Motor neuron (in vitro differentiated cells): Measurements from ENCODE around the gene CXorf58. TPM values are rescaled to one million over a fixed set of nuclear protein-coding genes. Genes with fewer than 3 reads are reported as not detected.

Experiments
- ATAC-seq, 8 experiments: fragments of 200-7000 bp; cut with Tn5 transposase; replicated peaks in 6 of 8; 2 replicates each; pipeline ENCODE4 v1.8.0; 2021; ENCODE audit warnings: mild to moderate bottlenecking in 8 of 8, moderate library complexity in 8 of 8
- H3K27ac ChIP-seq, 2 donors: fragments of 250-450 bp; sonication (Bioruptor Pico); 2 replicates each; pipeline ENCODE4 v1.9.0; 2021; ENCODE audit warnings: antibody characterized with exemption in 2 of 2, mild to moderate bottlenecking in 2 of 2, moderate library complexity in 1 of 2
- H3K4me1 ChIP-seq, 2 donors: fragments of 250-450 bp; sonication (Bioruptor Pico); replicated peaks in 1 of 2; 2 replicates each; pipeline ENCODE4 v1.6.1; 2021; ENCODE audit warnings: antibody characterized with exemption in 2 of 2, mild to moderate bottlenecking in 2 of 2, moderate library complexity in 1 of 2
- H3K4me3 ChIP-seq, 5 donors: fragments of 250-450 bp; sonication (Bioruptor Pico); 2 replicates each; pipeline ENCODE4 v1.9.0; 2021; ENCODE audit warnings: antibody characterized with exemption in 5 of 5, mild to moderate bottlenecking in 5 of 5, moderate library complexity in 4 of 5
- WGBS, 10 experiments: fragments of 450-650 bp; shearing (Covaris generic); methylation state at CpG; one replicate each; pipeline ENCODE4 v1.0.0; 2022; 5-methylcytosine and 5-hydroxymethylcytosine counted together
- in situ Hi-C, 9 experiments: fragments of 400-800 bp; cut with MboI; loops; one replicate each; pipeline ENCODE4 v1.15.0; 2021; ENCODE audit warnings: low sequenced_read_pairs in 9 of 9, low pct_unique_long_range_greater_than_20kb in 2 of 9; ENCODE audit not compliant: unreplicated experiment in 9 of 9
- total RNA-seq, 8 experiments: library from RNA; unstranded; fragments of 300-600 nt; gene quantifications; 2 replicates each; pipeline versions ENCODE4 v1.2.3 to v1.2.4, GENCODE V29; 2022

CXorf58 gene
- total RNA-seq, 8 experiments from 2014 or later: 0.21 to 0.43 (median 0.33) TPM; not detected in 5

DNA sequence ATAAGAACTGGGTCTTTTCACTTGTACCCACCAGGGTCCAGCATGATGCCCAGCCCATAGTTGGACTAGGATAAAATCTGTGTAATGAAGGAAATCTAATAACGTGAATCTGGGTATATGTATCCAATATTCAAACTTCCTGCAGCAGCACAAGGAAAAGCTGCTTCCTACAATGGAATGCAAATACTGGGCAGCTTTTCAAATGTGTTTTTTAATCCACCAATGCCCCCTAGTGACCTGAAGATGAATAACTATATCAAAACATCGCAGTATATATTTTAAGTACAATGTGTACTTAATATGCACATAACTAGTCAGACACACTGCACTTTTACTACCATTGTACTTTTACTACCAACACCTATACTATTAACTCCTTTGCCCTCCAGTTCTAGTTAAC, 5.4 kb upstream of the CXorf58 start:
- ATAC-seq: peak in 7 of 8 experiments; percentile 16 to 63 (median 39)
- H3K27ac ChIP-seq: no peak overlapping the region
- no peak overlapping the region for H3K4me3 ChIP-seq
- H3K4me1 ChIP-seq: peaks cover 3 to 10% of the 10 kb centered on the region in 2 donors
- 0 to 20% (median 0%) methylated on average over 1 to 2 of the region's 2 CpGs; no CpG with 5 or more reads in 6 of the 10 experiments for WGBS, 10 experiments
- in situ Hi-C loops: loop anchor here in 3 of 9 experiments (10.0 to 25.0 kb wide), 4 partner anchors 110 to 215 kb away; partner anchors contain the start of gene SAT1 (in 1 of the 3)

DNA sequence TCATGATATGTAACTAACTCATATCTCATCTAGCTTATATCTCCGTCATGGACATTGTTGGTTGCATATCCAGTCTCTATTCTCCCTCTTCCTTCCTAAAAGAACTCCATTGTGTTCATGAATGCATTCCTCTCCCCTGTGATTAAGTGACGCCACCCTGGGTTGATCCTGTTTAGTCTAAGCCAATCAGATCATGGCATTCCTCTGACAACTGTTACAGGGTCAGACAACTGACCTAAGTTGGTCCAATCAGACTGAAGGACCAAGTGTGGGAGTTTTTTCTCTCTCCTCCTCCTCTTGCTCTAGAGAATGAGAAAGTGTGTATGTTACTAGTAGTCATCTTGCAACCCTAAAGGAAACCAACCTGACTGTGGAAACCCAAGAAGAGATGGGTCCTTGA, 3.7 kb upstream of the CXorf58 start:
- WGBS, 10 experiments: 83 to 100% methylated on average over 1 to 2 of the region's 2 CpGs; no CpG with 5 or more reads in 8 of the 10 experiments
- peaks cover 3 to 10% of the 10 kb centered on the region in 2 donors for H3K4me1 ChIP-seq
- H3K4me3 ChIP-seq: no peak overlapping the region
- H3K27ac ChIP-seq: no peak overlapping the region
- peak in 1 of 8 experiments; percentile 3 for ATAC-seq
- in situ Hi-C loops: loop anchor here in 3 of 9 experiments (10.0 to 25.0 kb wide), 4 partner anchors 108 to 217 kb away; partner anchors contain the start of gene SAT1 (in 1 of the 3)

DNA sequence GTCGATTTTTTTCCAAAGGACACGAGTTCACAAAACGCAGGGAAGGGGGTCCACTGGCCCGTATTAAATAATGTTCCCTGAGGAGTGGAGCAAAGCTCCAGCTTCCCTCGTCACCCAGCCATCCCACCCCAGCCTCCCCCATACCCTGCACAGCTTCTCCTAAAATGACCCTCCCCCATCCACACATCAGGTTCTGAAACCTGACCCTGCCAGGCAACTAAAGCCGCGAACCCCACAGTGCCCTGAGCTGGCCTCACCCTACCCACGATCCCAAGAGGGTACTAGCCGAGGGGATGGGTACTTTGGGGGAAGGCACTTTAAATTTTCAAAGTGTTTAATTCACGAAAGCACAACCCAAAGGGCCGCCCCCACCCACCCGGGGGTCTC, 702 bp upstream of the CXorf58 start:
- peak in 7 of 8 experiments; percentile 1 to 5 (median 2) for ATAC-seq
- in situ Hi-C loops: loop anchor here in 3 of 9 experiments (10.0 to 25.0 kb wide), 4 partner anchors 105 to 220 kb away; partner anchors contain the start of gene SAT1 (in 1 of the 3)
- WGBS, 10 experiments: 0 to 2% methylated on average over 1 to 5 of the region's 12 CpGs; no CpG with 5 or more reads in 8 of the 10 experiments

DNA sequence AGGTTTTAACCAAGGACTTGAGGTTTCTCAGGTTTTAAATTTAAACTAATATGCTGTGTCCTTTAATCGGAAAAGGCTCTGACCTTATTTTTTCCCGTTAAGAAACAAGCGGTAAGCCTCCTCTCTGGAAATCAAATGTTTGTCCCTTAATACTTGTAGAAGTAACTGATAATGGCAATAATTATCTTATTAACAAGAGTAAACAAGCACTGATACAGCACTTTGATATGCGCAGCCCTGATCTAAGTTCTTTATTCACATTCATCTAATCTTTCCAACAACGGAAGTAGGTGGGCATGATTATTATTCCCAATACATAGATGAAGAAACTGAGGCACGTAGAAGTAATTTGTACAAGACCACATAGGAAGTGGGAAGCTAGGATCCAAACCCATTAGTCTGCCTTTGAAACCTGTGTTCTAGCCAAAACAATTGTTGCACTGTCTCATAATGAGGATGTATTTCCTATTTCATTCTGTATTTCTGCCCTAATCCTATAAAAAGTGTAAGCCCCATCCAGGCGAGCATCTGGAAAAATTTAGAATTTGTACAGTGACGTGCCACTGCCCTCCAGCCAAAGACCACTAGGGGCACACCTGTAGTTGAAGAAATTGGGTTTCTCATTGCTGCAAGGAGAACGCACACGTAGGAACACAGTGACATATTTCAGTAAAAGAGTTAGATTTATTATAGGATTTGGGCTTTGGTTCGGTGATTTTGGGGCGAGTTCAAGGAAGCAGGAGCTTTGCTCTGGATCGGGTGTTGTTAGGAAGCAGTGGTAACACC, 606 bp downstream of the CXorf58 start:
- WGBS, 10 experiments: 0 to 60% (median 21%) methylated on average over 2 to 11 of the region's 13 CpGs; no CpG with 5 or more reads in 5 of the 10 experiments

More for the DNA sequence above, 702 bp upstream of the CXorf58 start:
- peak overlapping the region; percentile 62 to 85 for H3K27ac ChIP-seq
- H3K4me3 ChIP-seq: peak overlapping the region; percentile 53 to 60 (median 58)
- H3K4me1 ChIP-seq: peaks cover 3% of the 10 kb centered on the region in 2 donors

DNA sequence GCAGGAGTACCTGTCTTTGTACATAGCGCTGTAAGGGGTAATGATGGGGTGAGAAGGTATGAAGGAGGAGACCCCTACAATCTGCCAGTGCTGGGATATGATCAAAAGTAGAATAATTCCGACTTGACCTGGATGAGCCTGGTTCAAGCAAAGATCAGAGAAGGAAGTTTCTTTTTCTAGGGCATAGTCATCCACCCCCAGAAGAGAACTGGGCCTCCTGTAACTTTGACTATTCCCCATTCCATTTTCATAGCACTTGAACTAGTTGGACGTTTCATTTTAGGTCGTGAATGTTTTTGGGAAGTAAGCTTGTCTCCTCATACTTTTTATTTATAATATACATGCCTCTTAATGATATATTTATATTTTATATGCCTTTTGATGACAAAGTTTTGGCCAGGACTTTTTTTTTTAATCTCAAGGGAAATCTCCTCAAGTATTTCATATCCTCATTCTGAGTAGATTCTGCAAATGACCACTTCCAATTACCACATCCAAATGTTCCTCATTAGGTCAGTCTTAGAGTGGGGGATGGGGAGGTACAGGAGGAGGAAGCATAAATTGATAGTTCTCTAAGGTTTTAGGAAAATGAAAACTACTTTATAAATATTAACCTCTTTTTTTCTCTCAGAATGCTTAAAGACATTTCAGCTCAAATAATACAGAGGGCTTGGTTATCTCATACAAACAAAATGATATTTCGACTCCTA, 3.5 kb downstream of the CXorf58 start:
- 14 to 91% (median 50%) methylated on average over 1 to 4 of the region's 5 CpGs; no CpG with 5 or more reads in 7 of the 10 experiments for WGBS, 10 experiments

More for the DNA sequence above, 606 bp downstream of the CXorf58 start:
- peak overlapping the region; percentile 53 to 60 (median 58) for H3K4me3 ChIP-seq
- ATAC-seq: no peak
- H3K4me1 ChIP-seq: peaks cover 0 to 3% of the 10 kb centered on the region in 2 donors
- peak overlapping the region; percentile 35 to 72 for H3K27ac ChIP-seq
- in situ Hi-C loops: loop anchor here in 3 of 9 experiments (10.0 to 25.0 kb wide), 4 partner anchors 104 to 221 kb away; partner anchors contain the start of gene SAT1 (in 1 of the 3)

DNA sequence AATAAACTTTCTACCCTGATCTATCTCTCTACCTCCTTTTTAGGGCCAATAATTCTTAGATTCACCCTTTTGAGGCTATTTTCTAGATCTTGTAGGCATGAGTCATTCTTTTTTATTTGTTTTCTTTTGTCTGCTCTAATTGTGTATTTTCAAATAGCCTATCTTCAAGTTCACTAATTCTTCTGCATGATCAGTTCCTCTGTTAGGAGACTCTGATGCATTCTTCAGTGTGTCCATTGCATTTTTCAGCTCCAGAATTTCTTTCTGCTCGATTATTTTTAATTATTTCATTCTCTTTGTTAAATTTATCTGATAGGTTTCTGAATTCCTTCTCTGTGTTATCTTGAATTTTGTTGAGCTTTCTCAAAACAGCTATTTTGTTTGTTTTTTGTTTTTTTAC, 11.3 kb downstream of the CXorf58 start:
- ATAC-seq: no peak
- in situ Hi-C loops: loop anchor here in 3 of 9 experiments (25.0 kb wide), 3 partner anchors 93 to 232 kb away; partner anchors contain the start of gene SAT1 (in 1 of the 3)
- Histone ChIP-seq H3K4me3 (no peak overlapping the region), H3K4me1 (no peaks in the 10 kb centered on the region), H3K27ac (no peak overlapping the region)
- 0 to 100% (median 92%) methylated on average over 1 of the region's 1 CpG; no CpG with 5 or more reads in 3 of the 10 experiments for WGBS, 10 experiments

More for the DNA sequence above, 3.5 kb downstream of the CXorf58 start:
- ATAC-seq: no peak
- Histone ChIP-seq H3K4me1 (peaks cover 0 to 3% of the 10 kb centered on the region in 2 donors), H3K4me3 (no peak overlapping the region), H3K27ac (no peak overlapping the region)
- in situ Hi-C loops: loop anchor here in 3 of 9 experiments (25.0 kb wide), 3 partner anchors 101 to 224 kb away; partner anchors contain the start of gene SAT1 (in 1 of the 3)

DNA sequence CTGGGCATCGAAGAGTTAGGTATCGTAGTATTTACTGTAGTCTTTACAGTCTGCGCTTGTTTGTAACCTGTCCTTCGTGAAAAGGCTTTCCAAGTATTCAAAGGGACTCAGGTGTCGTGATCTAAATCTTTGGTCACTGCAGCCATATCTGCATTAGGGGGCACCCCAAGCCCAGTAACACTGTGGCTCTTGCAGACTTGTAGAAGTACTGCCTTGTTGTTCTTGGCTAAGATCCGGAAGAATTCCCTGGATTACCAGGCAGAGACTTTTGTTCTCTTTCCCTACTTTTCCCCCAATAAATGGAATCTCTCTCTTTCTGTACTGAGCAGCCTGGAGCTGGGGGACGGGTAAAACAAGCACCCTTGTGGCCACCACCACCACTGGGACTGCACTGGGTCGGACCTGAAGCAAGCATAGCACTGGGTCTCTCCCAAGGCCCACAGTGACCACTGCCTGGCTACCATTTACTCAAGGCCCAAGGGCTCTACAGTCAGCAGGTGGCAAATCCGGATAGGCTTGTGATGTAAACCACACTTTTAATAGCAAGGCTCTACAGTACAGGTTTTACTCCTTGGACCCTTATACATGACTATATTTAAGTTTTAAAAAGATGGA, 12.0 kb downstream of the CXorf58 start:
- in situ Hi-C loops: loop anchor here in 3 of 9 experiments (25.0 kb wide), 3 partner anchors 92 to 233 kb away; partner anchors contain the start of gene SAT1 (in 1 of the 3)
- ATAC-seq: peak in 1 of 8 experiments; percentile 47

DNA sequence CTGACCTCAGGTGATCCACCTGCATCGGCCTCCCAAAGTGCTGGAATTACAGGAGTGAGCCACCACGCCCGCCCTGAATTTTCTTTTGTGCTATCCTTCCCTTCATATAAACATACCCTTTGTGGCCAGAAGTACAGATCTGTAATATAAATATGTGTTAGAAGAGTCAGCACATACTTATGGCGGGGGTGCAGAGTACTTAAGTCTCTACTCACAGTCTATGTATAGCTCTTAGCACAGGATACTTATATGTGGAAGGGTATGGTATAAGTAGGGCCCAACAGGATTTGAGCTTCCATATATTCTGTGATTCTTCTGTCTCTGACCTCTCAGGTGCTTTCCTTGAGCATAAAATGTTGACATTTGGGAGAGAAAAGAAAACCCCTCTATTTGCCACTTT, 18.2 kb downstream of the CXorf58 start:
- 83% methylated on average over 1 of the region's 4 CpGs; no CpG with 5 or more reads in 9 of the 10 experiments for WGBS, 10 experiments
- Histone ChIP-seq H3K27ac (no peak overlapping the region), H3K4me1 (no peaks in the 10 kb centered on the region), H3K4me3 (no peak overlapping the region)
- in situ Hi-C loops: no loop called here
- no peak for ATAC-seq

More for the DNA sequence above, 12.0 kb downstream of the CXorf58 start:
- Histone ChIP-seq H3K4me1 (no peaks in the 10 kb centered on the region), H3K27ac (no peak overlapping the region), H3K4me3 (no peak overlapping the region)
- WGBS, 10 experiments: 35 to 96% (median 80%) methylated on average over 1 to 7 of the region's 9 CpGs; no CpG with 5 or more reads in 5 of the 10 experiments

DNA sequence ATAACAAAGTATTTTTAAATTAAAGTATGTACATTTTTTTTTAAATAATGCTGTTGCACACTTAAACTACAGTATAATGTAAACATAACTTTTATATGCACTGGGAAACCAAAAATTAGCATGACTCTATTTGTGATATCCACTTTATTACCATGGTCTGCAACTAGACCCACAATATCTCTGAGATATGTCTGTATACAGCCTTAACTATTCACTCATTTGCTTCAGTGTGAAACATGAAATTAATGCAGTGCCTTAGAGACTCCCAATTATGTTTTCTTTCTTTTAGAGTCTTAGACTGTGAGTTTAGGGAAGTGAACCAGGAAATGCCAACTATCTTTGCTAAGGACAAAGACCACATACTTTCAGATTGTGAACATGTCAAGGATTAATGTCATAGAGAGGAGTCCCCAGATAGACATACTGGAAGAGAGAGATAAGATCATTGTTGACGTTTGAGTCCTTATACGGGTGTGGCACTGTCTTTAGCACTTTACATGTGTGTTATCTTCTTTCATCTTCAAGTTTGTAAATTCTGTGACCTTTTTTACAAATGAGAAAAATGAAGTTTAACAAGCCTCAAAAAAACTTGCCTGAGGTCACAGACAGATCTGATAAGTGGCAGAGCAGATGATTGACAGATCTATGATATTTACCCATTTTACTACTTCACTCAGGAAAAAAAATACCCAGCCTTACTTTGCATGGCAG, 23.2 kb downstream of the CXorf58 start:
- peaks cover 0 to 4% of the 10 kb centered on the region in 2 donors for H3K4me1 ChIP-seq
- peak in 3 of 8 experiments; percentile 54 to 73 (median 70) for ATAC-seq
- WGBS, 10 experiments: 29 to 71% methylated on average over 2 of the region's 2 CpGs; no CpG with 5 or more reads in 8 of the 10 experiments
- H3K27ac ChIP-seq: no peak overlapping the region
- H3K4me3 ChIP-seq: no peak overlapping the region
- in situ Hi-C loops: no loop called here

DNA sequence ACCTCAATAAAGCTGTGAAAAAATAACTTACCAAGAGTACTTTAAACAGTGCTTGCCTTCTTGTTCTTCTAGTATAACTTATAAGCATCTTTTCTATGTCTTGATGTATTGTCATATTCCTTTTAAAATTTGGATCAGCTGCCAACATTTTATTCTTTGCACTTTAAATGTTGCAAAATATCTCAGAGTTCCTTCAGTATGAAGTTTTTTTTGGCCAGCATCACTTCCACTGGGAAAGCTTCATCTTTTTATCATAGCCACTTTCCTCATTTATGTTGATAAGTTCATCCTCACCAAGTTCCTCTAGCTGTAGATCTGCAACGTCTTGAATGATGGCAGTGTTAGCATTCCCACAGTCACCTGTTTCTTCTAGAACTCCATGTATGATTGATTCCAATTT, 24.2 kb downstream of the CXorf58 start:
- in situ Hi-C loops: no loop called here
- Histone ChIP-seq H3K27ac (no peak overlapping the region), H3K4me3 (no peak overlapping the region), H3K4me1 (peaks cover 0 to 14% of the 10 kb centered on the region in 2 donors)
- 17 to 60% (median 43%) methylated on average over 1 of the region's 1 CpG; no CpG with 5 or more reads in 7 of the 10 experiments for WGBS, 10 experiments
- no peak for ATAC-seq

DNA sequence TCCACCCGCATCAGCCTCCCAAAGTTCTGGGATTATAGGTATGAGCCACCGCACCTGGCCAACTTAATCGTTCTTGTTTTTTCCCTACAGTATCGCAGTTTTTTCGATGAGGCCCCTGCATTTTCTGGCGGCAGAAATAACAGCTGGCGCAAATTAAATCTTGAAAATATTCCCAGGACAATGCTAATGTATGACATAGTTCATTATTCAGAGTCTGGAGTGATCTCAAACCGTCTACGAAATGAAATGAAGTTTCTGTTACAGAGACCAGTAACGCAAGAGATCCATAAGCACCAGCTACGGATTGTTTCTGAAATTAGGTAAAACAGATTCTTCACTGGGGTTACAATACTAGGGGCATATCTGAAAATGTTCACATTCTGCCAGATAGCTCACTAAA, 27.3 kb downstream of the CXorf58 start:
- ATAC-seq: peak in 3 of 8 experiments; percentile 40 to 69 (median 58)
- no peak overlapping the region for H3K27ac ChIP-seq
- 0 to 97% (median 75%) methylated on average over 2 to 9 of the region's 11 CpGs; no CpG with 5 or more reads in 5 of the 10 experiments for WGBS, 10 experiments
- H3K4me3 ChIP-seq: no peak overlapping the region
- H3K4me1 ChIP-seq: peaks cover 0 to 20% of the 10 kb centered on the region in 2 donors
- in situ Hi-C loops: no loop called here
